Keratinocyte (primary cell): ENCODE results near the gene KSR1. TPM values are rescaled to one million over a fixed set of nuclear protein-coding genes. Genes with fewer than 3 reads are reported as not detected.

ENCODE experiments used
- DNase-seq: peaks from one replicate; pipeline ENCODE4 v3.0.0-alpha.2; 2011; ENCODE audit warnings: low read depth, missing footprints, low spot score
- FAIRE-seq: peaks from 2 replicates; lab custom pipeline; 2011; peaks lifted over from hg19 to GRCh38; lab: Jason Lieb, UNC
- H2AFZ ChIP-seq: 2 replicates; pipeline ENCODE4 v1.6.0; 2012; ENCODE audit warnings: low read length, control low read depth, inconsistent platforms; ENCODE audit not compliant: control insufficient read depth
- H3K27ac ChIP-seq: 2 replicates; pipeline ENCODE4 v1.5.1; 2011; ENCODE audit warnings: low read length; ENCODE audit not compliant: control insufficient read depth, insufficient read depth
- H3K27me3 ChIP-seq: 3 replicates; pipeline ENCODE4 v1.6.0; 2011; ENCODE audit warnings: low read length; ENCODE audit not compliant: control insufficient read depth, insufficient read depth; ENCODE audit errors: extremely low read depth
- H3K36me3 ChIP-seq, 2 experiments: 2 replicates in 1 of 2; 3 replicates in 1 of 2; pipeline ENCODE4 v1.5.1; 2011; ENCODE audit warnings: low read length in 2 of 2, mild to moderate bottlenecking in 1 of 2; ENCODE audit not compliant: control insufficient read depth in 2 of 2, insufficient read depth in 2 of 2; ENCODE audit errors: extremely low read depth in 1 of 2
- H3K4me1 ChIP-seq: 3 replicates; pipeline ENCODE4 v1.5.1; 2011; ENCODE audit warnings: low read length; ENCODE audit not compliant: control insufficient read depth, insufficient read depth; ENCODE audit errors: extremely low read depth
- H3K4me2 ChIP-seq: 3 replicates; pipeline ENCODE4 v1.6.0; 2011; ENCODE audit warnings: low read depth, low read length; ENCODE audit not compliant: control insufficient read depth, insufficient read depth; ENCODE audit errors: extremely low read depth
- H3K4me3 ChIP-seq, 3 experiments: fragments of 200-600 bp in 1 of 3; sonication (generic) in 1 of 3; 2 replicates in 2 of 3; 3 replicates in 1 of 3; pipeline ENCODE4 v1.5.1; 2011 to 2016; ENCODE audit warnings: low read length in 3 of 3, mild to moderate bottlenecking in 3 of 3, control low read depth in 2 of 3, inconsistent platforms in 1 of 3, low read depth in 1 of 3, mixed read lengths in 1 of 3, mixed run types in 1 of 3, moderate library complexity in 1 of 3; ENCODE audit not compliant: control insufficient read depth in 2 of 3, insufficient read depth in 2 of 3; ENCODE audit errors: extremely low read depth in 1 of 3
- H3K79me2 ChIP-seq: 2 replicates; pipeline ENCODE4 v1.6.0; 2012; ENCODE audit warnings: low read length; ENCODE audit not compliant: control insufficient read depth, insufficient read depth
- H3K9ac ChIP-seq: 3 replicates; pipeline ENCODE4 v1.6.0; 2011; ENCODE audit warnings: low read length; ENCODE audit not compliant: control insufficient read depth, insufficient read depth; ENCODE audit errors: extremely low read depth
- H3K9me1 ChIP-seq: 3 replicates; pipeline ENCODE4 v1.6.0; 2011; ENCODE audit warnings: low read length; ENCODE audit not compliant: control insufficient read depth, insufficient read depth; ENCODE audit errors: extremely low read depth
- H3K9me3 ChIP-seq: 2 replicates; pipeline ENCODE4 v1.5.1; 2012; ENCODE audit warnings: low read depth, low read length; ENCODE audit not compliant: control insufficient read depth
- H4K20me1 ChIP-seq: 3 replicates; pipeline ENCODE4 v1.6.0; 2011; ENCODE audit warnings: low read length; ENCODE audit not compliant: control insufficient read depth, insufficient read depth; ENCODE audit errors: extremely low read depth
- CTCF ChIP-seq, 3 experiments: IDR thresholded peaks in 1 of 3; conservative IDR thresholded peaks in 1 of 3; optimal IDR thresholded peaks in 1 of 3; 2 replicates in 2 of 3; 3 replicates in 1 of 3; pipeline versions ENCODE3 to v1.5.1; 2011; ENCODE audit warnings: low read length in 3 of 3, mild to moderate bottlenecking in 3 of 3, moderate library complexity in 2 of 3, control low read depth in 1 of 3, inconsistent platforms in 1 of 3; ENCODE audit not compliant: insufficient read depth in 2 of 3; ENCODE audit errors: extremely low read depth in 1 of 3
- EZH2 ChIP-seq: IDR thresholded peaks from one replicate; pipeline ENCODE4 v1.6.1; 2012; ENCODE audit warnings: inconsistent platforms, mild to moderate bottlenecking, low read length, moderate library complexity
- dilution Hi-C: fragments of 300-500 bp; cut with MboI; formaldehyde crosslinking; loops from one replicate; pipeline ENCODE4 v1.7.0; 2020; ENCODE audit warnings: low sequenced_read_pairs; ENCODE audit not compliant: extremely low pct_ligation_motif_present
- polyA plus RNA-seq, 5 experiments: library from polyadenylated mRNA; depleted of rRNA in 3 of 5; stranded (reverse) in 3 of 5; stranded (forward) in 1 of 5; unstranded in 1 of 5; fragments of >200 nt; gene quantifications; 1 replicate in 1 of 5; 2 replicates in 3 of 5; 3 replicates in 1 of 5; pipeline versions ENCODE4 v1.2.1 to v1.2.3, GENCODE V29; 2011 to 2012; ENCODE audit warnings: missing spikeins in 2 of 5, low read depth in 1 of 5, low replicate concordance in 1 of 5

The KSR1 gene
- polyA plus RNA-seq, 1 donor (not counting 4 experiments of a cell fraction or from before 2014, with no cell fraction given) = 1.3 TPM

- H3K9ac ChIP-seq = no peak overlapping the region
- H3K79me2 ChIP-seq = no peaks in the 10 kb centered on the region
- no peaks in the 10 kb centered on the region for H3K9me3 ChIP-seq
- H3K36me3 ChIP-seq = no peaks in the 10 kb centered on the region
- FAIRE-seq = no peak
- no peak overlapping the region for H3K27ac ChIP-seq
- H4K20me1 ChIP-seq = no peaks in the 10 kb centered on the region
- dilution Hi-C loops = no loop called here
- H3K27me3 ChIP-seq = no peaks in the 10 kb centered on the region
- no peaks in the 10 kb centered on the region for H3K4me1 ChIP-seq
- no peak for TF ChIP-seq EZH2
- peak; percentile 50 to 76 (median 73) for TF ChIP-seq CTCF (optimal IDR thresholded peaks at IDR 0.05 in 1 of 3, IDR thresholded peaks at IDR 0.05 in 1 of 3, conservative IDR thresholded peaks at IDR 0.05 in 1 of 3; ENCODE audit: extremely low read depth in 1 of 3, insufficient read depth in 2 of 3, low read length in 3 of 3)
- H2AFZ ChIP-seq = no peak overlapping the region
- H3K9me1 ChIP-seq = no peaks in the 10 kb centered on the region
- H3K4me3 ChIP-seq = no peak overlapping the region
- no peak for DNase-seq
- no peak overlapping the region for H3K4me2 ChIP-seq
These were observed 113.0 kb downstream of the KSR1 start for GRCh38 chr17:27569257-27569722.

- dilution Hi-C loops = no loop called here
- no peak overlapping the region for H3K4me2 ChIP-seq
- no peak for FAIRE-seq
These were observed 113.8 kb downstream of the KSR1 start for GRCh38 chr17:27569884-27570577.

More at GRCh38 chr17:27569884-27570577, 113.8 kb downstream of the KSR1 start:
- H4K20me1 ChIP-seq = no peaks in the 10 kb centered on the region
- H3K36me3 ChIP-seq = no peaks in the 10 kb centered on the region
- no peaks in the 10 kb centered on the region for H3K4me1 ChIP-seq
- no peak overlapping the region for H3K9ac ChIP-seq
- TF ChIP-seq EZH2 = no peak
- no peak for TF ChIP-seq CTCF (optimal IDR thresholded peaks at IDR 0.05 in 1 of 3, IDR thresholded peaks at IDR 0.05 in 1 of 3, conservative IDR thresholded peaks at IDR 0.05 in 1 of 3; ENCODE audit: extremely low read depth in 1 of 3, insufficient read depth in 2 of 3, low read length in 3 of 3)
- no peaks in the 10 kb centered on the region for H3K9me1 ChIP-seq
- H3K27me3 ChIP-seq = no peaks in the 10 kb centered on the region
- no peaks in the 10 kb centered on the region for H3K9me3 ChIP-seq
- H2AFZ ChIP-seq = no peak overlapping the region
- H3K27ac ChIP-seq = no peak overlapping the region
- H3K79me2 ChIP-seq = no peaks in the 10 kb centered on the region
- no peak overlapping the region for H3K4me3 ChIP-seq
- DNase-seq = no peak
